Endothelial cell of umbilical vein (primary cell): ENCODE measurements around the gene COPS9. TPM values are rescaled to one million over a fixed set of nuclear protein-coding genes. Genes with fewer than 3 reads are reported as not detected.

ENCODE experiments used
- BruUV-seq: library from RNA; stranded (reverse); fragments of 400-500 nt; replicated peaks from 2 replicates; lab custom pipeline; 2021; lab: Mats Ljungman, UMichigan
- CTCF ChIA-PET: fragments of 300-600, 350-600 bp; sonication (Branson Sonifier 250); formaldehyde crosslinking; loops from one replicate; lab custom pipeline; 2021; ENCODE audit warnings: antibody characterized with exemption, inconsistent platforms; lab: Charles Lee
- POLR2A ChIA-PET: fragments of 300-600, 350-600 bp; sonication (Branson Sonifier 250); formaldehyde crosslinking; loops from one replicate; lab custom pipeline; 2021; ENCODE audit warnings: antibody characterized with exemption, inconsistent platforms; lab: Charles Lee
- DNase-seq: peaks from one replicate; pipeline ENCODE4 v3.0.0-alpha.2; 2011; ENCODE audit warnings: low read depth, low spot score
- FAIRE-seq: peaks from 2 replicates; lab custom pipeline; 2011; peaks lifted over from hg19 to GRCh38; lab: Jason Lieb, UNC
- H2AFZ ChIP-seq: 2 replicates; pipeline ENCODE4 v1.6.0; 2012; ENCODE audit warnings: low read depth, low read length, control low read depth, inconsistent platforms
- H3K27ac ChIP-seq: 2 replicates; pipeline ENCODE4 v1.5.1; 2011; ENCODE audit warnings: low read depth, mild to moderate bottlenecking, control low read depth, low read length, moderate library complexity; ENCODE audit not compliant: insufficient read depth
- H3K27me3 ChIP-seq, 2 experiments: 2 replicates each; pipeline versions ENCODE4 v1.6.0 to v1.6.1; 2011; ENCODE audit warnings: low read length in 2 of 2, mixed read lengths in 1 of 2; ENCODE audit not compliant: control insufficient read depth in 2 of 2, insufficient read depth in 2 of 2
- H3K36me3 ChIP-seq, 2 experiments: 2 replicates in 1 of 2; 3 replicates in 1 of 2; pipeline ENCODE4 v1.5.1; 2011; ENCODE audit warnings: low read length in 2 of 2, mild to moderate bottlenecking in 1 of 2, moderate library complexity in 1 of 2; ENCODE audit not compliant: control insufficient read depth in 2 of 2, insufficient read depth in 2 of 2; ENCODE audit errors: extremely low read depth in 1 of 2
- H3K4me1 ChIP-seq: 3 replicates; pipeline ENCODE4 v1.5.1; 2011; ENCODE audit warnings: mild to moderate bottlenecking, low read length; ENCODE audit not compliant: control insufficient read depth, insufficient read depth; ENCODE audit errors: extremely low read depth
- H3K4me2 ChIP-seq: 2 replicates; pipeline ENCODE4 v1.6.1; 2011; ENCODE audit warnings: low read length, control low read depth, mixed read lengths; ENCODE audit not compliant: insufficient read depth
- H3K4me3 ChIP-seq, 3 experiments: fragments of 200-600 bp in 1 of 3; sonication (generic), shearing (Covaris generic) in 1 of 3; replicated peaks in 1 of 3; 2 replicates each; pipeline ENCODE4 v1.5.1; 2011 to 2016; ENCODE audit warnings: control low read depth in 3 of 3, low read length in 3 of 3, mild to moderate bottlenecking in 2 of 3, inconsistent platforms in 1 of 3, low read depth in 1 of 3, moderate library complexity in 1 of 3; ENCODE audit not compliant: insufficient read depth in 1 of 3
- H3K79me2 ChIP-seq: 2 replicates; pipeline ENCODE4 v1.6.0; 2012; ENCODE audit warnings: low read length, inconsistent platforms; ENCODE audit not compliant: control insufficient read depth, insufficient read depth
- H3K9ac ChIP-seq: replicated peaks from 2 replicates; pipeline ENCODE3; 2011; ENCODE audit warnings: low read length, control low read depth; ENCODE audit not compliant: insufficient read depth; ENCODE audit errors: extremely low read depth
- H3K9me1 ChIP-seq: replicated peaks from 3 replicates; pipeline ENCODE4 v1.6.0; 2011; ENCODE audit warnings: mild to moderate bottlenecking, low read length; ENCODE audit not compliant: control insufficient read depth, insufficient read depth; ENCODE audit errors: extremely low read depth
- H3K9me3 ChIP-seq: replicated peaks from 2 replicates; pipeline ENCODE4 v1.5.1; 2012; ENCODE audit warnings: low read length, inconsistent platforms; ENCODE audit not compliant: control insufficient read depth, insufficient read depth
- H4K20me1 ChIP-seq: replicated peaks from 2 replicates; pipeline ENCODE3; 2011; ENCODE audit warnings: mild to moderate bottlenecking, low read length; ENCODE audit not compliant: control insufficient read depth, insufficient read depth; ENCODE audit errors: extremely low read depth
- CTCF ChIP-seq, 2 donors: IDR thresholded peaks; 1 replicate in 1 of 2; 2 replicates in 1 of 2; pipeline ENCODE4 v1.5.1; 2011; ENCODE audit warnings: low read length in 2 of 2, mild to moderate bottlenecking in 2 of 2, moderate library complexity in 2 of 2, control low read depth in 1 of 2, inconsistent platforms in 1 of 2, low read depth in 1 of 2; ENCODE audit not compliant: insufficient read depth in 1 of 2; ENCODE audit errors: extremely low read depth in 1 of 2
- EZH2 ChIP-seq: IDR thresholded peaks from 2 replicates; pipeline ENCODE4 v1.6.1; 2012; ENCODE audit warnings: borderline replicate concordance, low read depth, mild to moderate bottlenecking, moderate library complexity, low read length, inconsistent platforms; ENCODE audit not compliant: severe bottlenecking
- FOS ChIP-seq: IDR thresholded peaks from 2 replicates; pipeline ENCODE4 v1.6.1; 2011; ENCODE audit warnings: mild to moderate bottlenecking, low read length, moderate library complexity, borderline replicate concordance; ENCODE audit not compliant: insufficient read depth
- GATA2 ChIP-seq: IDR thresholded peaks from 2 replicates; pipeline ENCODE4 v1.7.0; 2011; ENCODE audit warnings: low read depth, mild to moderate bottlenecking, moderate library complexity, mixed read lengths, low read length; ENCODE audit not compliant: insufficient read length, insufficient read depth
- JUN ChIP-seq: IDR thresholded peaks from 2 replicates; pipeline ENCODE4 v1.6.1; 2011; ENCODE audit warnings: borderline replicate concordance, low read depth; ENCODE audit not compliant: insufficient read length, insufficient read depth
- MAX ChIP-seq: IDR thresholded peaks from 2 replicates; pipeline ENCODE4 v1.6.1; 2011; ENCODE audit not compliant: insufficient read depth, insufficient read length
- MYC ChIP-seq: IDR thresholded peaks from one replicate; pipeline ENCODE4 v1.6.1; 2011; ENCODE audit warnings: mild to moderate bottlenecking, low read depth, low read length
- POLR2A ChIP-seq: IDR thresholded peaks from 2 replicates; pipeline ENCODE4 v1.6.1; 2012; ENCODE audit warnings: low read depth, mild to moderate bottlenecking, control low read depth, low read length
- POLR2AphosphoS5 ChIP-seq: IDR thresholded peaks from 2 replicates; pipeline ENCODE4 v1.6.1; 2012; ENCODE audit warnings: low read depth, mild to moderate bottlenecking, control low read depth, low read length, moderate library complexity; ENCODE audit not compliant: insufficient read depth
- dilution Hi-C: fragments of 300-500 bp; cut with MboI; formaldehyde crosslinking; loops from one replicate; pipeline ENCODE4 v1.15.0; 2019; ENCODE audit warnings: low sequenced_read_pairs; ENCODE audit not compliant: extremely low pct_ligation_motif_present
- intact Hi-C: fragments of 100-400 bp; cut with micrococcal nuclease; formaldehyde crosslinking; loops from one replicate; pipeline ENCODE4 v1.10.0; 2022
- polyA plus RNA-seq, 4 experiments: library from polyadenylated mRNA; depleted of rRNA in 3 of 4; stranded (reverse) in 3 of 4; unstranded in 1 of 4; fragments of >200 nt; gene quantifications; 2 replicates each; pipeline versions ENCODE4 v1.2.1 to v1.2.3, GENCODE V29; 2011 to 2012; ENCODE audit warnings: missing spikeins in 1 of 4
- total RNA-seq: library from RNA; stranded (reverse); gene quantifications from 2 replicates; pipeline ENCODE4 v1.2.3, GENCODE V29; 2021

The COPS9 gene
- total and polyA plus RNA-seq, 2 donors (not counting 3 experiments of a cell fraction or from before 2014, with no cell fraction given), result 196 to 361 TPM

GRCh38 chr2:240168041-240168440 lies 31.9 kb upstream of the COPS9 start:
- TF ChIP-seq MYC (no peak), FOS (no peak), POLR2AphosphoS5 (no peak), CTCF (IDR thresholded peaks at IDR 0.05; ENCODE audit: extremely low read depth in 1 of 2, insufficient read depth in 1 of 2, low read depth in 1 of 2, low read length in 2 of 2) (no peak), JUN (no peak), GATA2 (no peak), MAX (no peak), POLR2A (no peak), EZH2 (no peak)
- Histone ChIP-seq H3K36me3 (no peaks in the 10 kb centered on the region), H3K4me3 (no peak overlapping the region), H3K4me2 (no peak overlapping the region), H3K9me1 (no peaks in the 10 kb centered on the region), H3K79me2 (no peaks in the 10 kb centered on the region), H3K27me3 (no peaks in the 10 kb centered on the region), H3K27ac (no peak overlapping the region), H3K9me3 (no peaks in the 10 kb centered on the region), H3K4me1 (no peaks in the 10 kb centered on the region), H3K9ac (no peak overlapping the region), H2AFZ (no peak overlapping the region), H4K20me1 (no peaks in the 10 kb centered on the region)
- ChIA-PET CTCF (no interaction called here), POLR2A (no interaction called here)
- intact Hi-C loops, result no loop called here
- DNase-seq (no peak), FAIRE-seq (no peak)
- dilution Hi-C loops, result no loop called here
- BruUV-seq, result no TSS peak
